AG08396 (cell line): Measurements from ENCODE around the gene CLEC10A.

ENCODE experiments used
- DNase-seq: peaks from one replicate; pipeline ENCODE4 v3.0.0; 2012; ENCODE audit warnings: low spot score, mixed read lengths

CLEC10A gene

GRCh38 chr17:7038025-7038862, 41.8 kb downstream of the CLEC10A start:
- DNase-seq, result no peak

GRCh38 chr17:7035591-7036368, 44.3 kb downstream of the CLEC10A start, which contains the start of gene SLC16A13:
Gene SLC16A13, plus strand, starts transcription at chr17:7036015. Its CDS starts 368 bp downstream, at chr17:7036383.
- peak; percentile 99 for DNase-seq

GRCh38 chr17:7034955-7035590, 45.0 kb downstream of the CLEC10A start:
- DNase-seq, result no peak

- DNase-seq, result no peak
Measured at GRCh38 chr17:7029659-7030058, 50.4 kb downstream of the CLEC10A start.

GRCh38 chr17:7029096-7029495, 51.0 kb downstream of the CLEC10A start:
- DNase-seq, result no peak

- DNase-seq, result no peak
Measured at GRCh38 chr17:7027335-7027734, 52.7 kb downstream of the CLEC10A start.

- no peak for DNase-seq
Measured at GRCh38 chr17:7026471-7027115, 53.5 kb downstream of the CLEC10A start.

- DNase-seq, result no peak
Measured at GRCh38 chr17:7025245-7025644, 54.8 kb downstream of the CLEC10A start.
